SK-N-SH treated with all-trans-retinoic acid at 6 μM for 48 hours (cell line): ENCODE results near the gene POLR2C.

Source experiments
- ARNTL ChIP-seq: fragments of 450-650 bp; formaldehyde crosslinking; IDR thresholded peaks from 2 replicates; pipeline ENCODE4 v1.5.0; 2020; ENCODE audit warnings: low read depth, mild to moderate bottlenecking, moderate library complexity, borderline replicate concordance
- BACH2 ChIP-seq: fragments of 250-450 bp; sonication (Bioruptor Pico); IDR thresholded peaks from 2 replicates; pipeline ENCODE4 v1.9.0; 2021; ENCODE audit warnings: mild to moderate bottlenecking, borderline replicate concordance
- OSR1 ChIP-seq: fragments of 250-450 bp; sonication (Bioruptor Pico); IDR thresholded peaks from 2 replicates; pipeline ENCODE4 v1.8.0; 2022; ENCODE audit warnings: moderate library complexity, mild to moderate bottlenecking, inconsistent platforms
- PPARA ChIP-seq: fragments of 250-450 bp; sonication (Bioruptor Pico); IDR thresholded peaks from 2 replicates; pipeline ENCODE4 v1.5.0; 2020; ENCODE audit warnings: mild to moderate bottlenecking, borderline replicate concordance
- RARB ChIP-seq: fragments of 250-450 bp; sonication (Bioruptor Pico); IDR thresholded peaks from 2 replicates; pipeline ENCODE4 v1.8.0; 2021; ENCODE audit warnings: mild to moderate bottlenecking, moderate library complexity
- ZC3H10 ChIP-seq: fragments of 250-450 bp; sonication (Bioruptor Pico); IDR thresholded peaks from 2 replicates; pipeline ENCODE4 v1.5.1; 2021; ENCODE audit warnings: mild to moderate bottlenecking, moderate library complexity
- ZFP30 ChIP-seq: fragments of 450-650 bp; formaldehyde crosslinking; IDR thresholded peaks from 2 replicates; pipeline ENCODE4 v1.5.0; 2022; ENCODE audit warnings: mild to moderate bottlenecking, moderate library complexity
- ZNF565 ChIP-seq: fragments of 450-650 bp; formaldehyde crosslinking; conservative IDR thresholded peaks from 2 replicates; pipeline ENCODE4 v1.5.0; 2020; ENCODE audit warnings: low read depth, mild to moderate bottlenecking, moderate library complexity

DNA sequence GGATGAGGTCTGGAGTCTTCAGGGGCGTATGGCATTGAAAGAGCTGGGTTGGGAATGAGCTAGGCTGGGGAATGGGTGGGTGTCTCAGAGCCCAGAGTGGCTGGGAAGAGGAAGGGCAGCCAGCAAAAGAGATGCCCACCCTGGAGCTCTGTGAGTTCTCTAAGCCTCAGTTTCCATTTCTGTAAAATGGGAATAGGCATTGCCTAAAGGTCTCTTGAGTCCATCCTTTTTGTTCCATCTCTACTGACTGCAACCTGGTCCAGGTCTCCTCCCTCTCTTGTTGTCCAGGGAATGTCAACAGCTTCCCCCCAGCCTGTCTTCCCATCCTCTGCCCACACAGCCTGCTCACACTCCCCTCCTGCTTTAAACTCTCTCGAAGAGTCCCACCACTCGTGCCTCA, 54.3 kb downstream of the POLR2C start:
- TF ChIP-seq OSR1 (CRISPR knock-in tag) (no peak), ARNTL (CRISPR knock-in tag) (no peak), ZNF565 (CRISPR knock-in tag) (no peak), RARB (CRISPR knock-in tag) (no peak), PPARA (CRISPR knock-in tag) (no peak), ZFP30 (CRISPR knock-in tag) (no peak), BACH2 (CRISPR knock-in tag) (no peak), ZC3H10 (CRISPR knock-in tag) (no peak)
